ENCODE measurements around the gene MEGF6.
"Not testable (repeated sequence)": the region's sequence is repeated elsewhere in the genome, so short reads cannot be mapped to it uniquely, and the experiment has no call there.

MEGF6 gene

DNA sequence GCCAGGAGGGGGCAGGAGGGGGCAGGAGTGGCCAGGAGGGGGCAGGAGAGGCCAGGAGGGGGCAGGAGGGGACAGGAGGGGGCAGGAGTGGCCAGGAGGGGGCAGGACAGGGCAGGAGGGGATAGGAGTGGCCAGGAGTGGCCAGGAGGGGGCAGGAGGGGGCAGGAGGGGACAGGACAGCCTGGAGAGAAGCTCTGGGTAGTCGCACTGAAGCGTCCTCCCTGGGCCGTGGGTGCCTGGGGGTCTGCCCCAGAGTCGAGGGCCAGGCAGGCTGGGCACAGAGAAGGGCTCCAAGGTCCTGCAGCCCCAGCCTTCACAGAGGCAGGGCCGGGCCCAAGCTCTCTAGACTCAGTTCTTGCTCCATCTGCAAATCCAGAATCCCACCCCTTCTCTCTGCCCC is 22.9 kb downstream of the MEGF6 start:
- Histone ChIP-seq H3K4me1 (no peaks in the 10 kb centered on the region), H3K27ac (no peak overlapping the region), H3K4me3 (no peak overlapping the region), H3K36me3 (no peaks in the 10 kb centered on the region), H3K9me3 (no peaks in the 10 kb centered on the region), H3K27me3 (peaks cover 0 to 6% of the 10 kb centered on the region in 2 donors)
- DNase-seq = no peak
- TF ChIP-seq, protein P1, sequence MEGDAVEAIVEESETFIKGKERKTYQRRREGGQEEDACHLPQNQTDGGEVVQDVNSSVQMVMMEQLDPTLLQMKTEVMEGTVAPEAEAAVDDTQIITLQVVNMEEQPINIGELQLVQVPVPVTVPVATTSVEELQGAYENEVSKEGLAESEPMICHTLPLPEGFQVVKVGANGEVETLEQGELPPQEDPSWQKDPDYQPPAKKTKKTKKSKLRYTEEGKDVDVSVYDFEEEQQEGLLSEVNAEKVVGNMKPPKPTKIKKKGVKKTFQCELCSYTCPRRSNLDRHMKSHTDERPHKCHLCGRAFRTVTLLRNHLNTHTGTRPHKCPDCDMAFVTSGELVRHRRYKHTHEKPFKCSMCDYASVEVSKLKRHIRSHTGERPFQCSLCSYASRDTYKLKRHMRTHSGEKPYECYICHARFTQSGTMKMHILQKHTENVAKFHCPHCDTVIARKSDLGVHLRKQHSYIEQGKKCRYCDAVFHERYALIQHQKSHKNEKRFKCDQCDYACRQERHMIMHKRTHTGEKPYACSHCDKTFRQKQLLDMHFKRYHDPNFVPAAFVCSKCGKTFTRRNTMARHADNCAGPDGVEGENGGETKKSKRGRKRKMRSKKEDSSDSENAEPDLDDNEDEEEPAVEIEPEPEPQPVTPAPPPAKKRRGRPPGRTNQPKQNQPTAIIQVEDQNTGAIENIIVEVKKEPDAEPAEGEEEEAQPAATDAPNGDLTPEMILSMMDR (IDR thresholded peaks at IDR 0.05) = no peak
- intact Hi-C loops (cut with DNase I; ENCODE audit: low total_unique reads) = no loop called here

DNA sequence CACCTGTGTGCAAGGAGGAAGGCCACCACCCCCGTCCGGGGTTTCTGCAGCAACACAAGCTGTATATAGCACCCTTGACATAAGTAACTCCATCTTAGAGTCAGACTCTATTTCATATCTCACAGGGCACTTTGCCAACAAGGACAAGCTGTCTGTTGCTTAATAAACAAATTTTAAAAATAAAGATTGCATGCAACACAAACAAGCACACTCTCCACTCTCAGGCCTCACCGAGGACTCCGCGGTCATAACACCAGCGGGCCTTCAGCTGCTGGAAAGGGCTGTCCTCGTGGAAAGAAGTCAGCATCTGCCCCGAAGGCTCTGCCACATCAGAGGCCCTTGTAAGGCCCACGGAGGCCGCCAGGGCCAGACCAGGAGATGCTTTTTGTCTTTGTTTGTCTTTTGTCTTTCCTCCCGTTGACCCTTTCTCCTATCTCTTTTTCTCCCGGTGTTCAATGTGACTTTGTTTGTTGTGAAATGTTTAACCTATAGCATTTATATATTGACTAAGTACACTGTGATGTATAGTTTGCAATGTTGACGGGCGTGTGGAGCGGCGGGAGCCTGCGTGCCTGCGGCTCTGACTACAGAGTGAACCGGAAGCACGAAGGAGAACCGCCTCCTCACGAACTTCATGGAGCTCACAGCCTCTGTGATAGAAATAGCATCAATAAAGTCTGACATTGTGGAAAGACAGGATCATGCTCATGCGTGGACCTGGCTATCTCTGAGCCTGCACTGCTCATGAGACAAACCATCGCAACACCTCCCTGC is 24.1 kb downstream of the MEGF6 start:
- H3K9me3 ChIP-seq = no peaks in the 10 kb centered on the region
- H3K36me3 ChIP-seq = no peaks in the 10 kb centered on the region
- no peak for DNase-seq

DNA sequence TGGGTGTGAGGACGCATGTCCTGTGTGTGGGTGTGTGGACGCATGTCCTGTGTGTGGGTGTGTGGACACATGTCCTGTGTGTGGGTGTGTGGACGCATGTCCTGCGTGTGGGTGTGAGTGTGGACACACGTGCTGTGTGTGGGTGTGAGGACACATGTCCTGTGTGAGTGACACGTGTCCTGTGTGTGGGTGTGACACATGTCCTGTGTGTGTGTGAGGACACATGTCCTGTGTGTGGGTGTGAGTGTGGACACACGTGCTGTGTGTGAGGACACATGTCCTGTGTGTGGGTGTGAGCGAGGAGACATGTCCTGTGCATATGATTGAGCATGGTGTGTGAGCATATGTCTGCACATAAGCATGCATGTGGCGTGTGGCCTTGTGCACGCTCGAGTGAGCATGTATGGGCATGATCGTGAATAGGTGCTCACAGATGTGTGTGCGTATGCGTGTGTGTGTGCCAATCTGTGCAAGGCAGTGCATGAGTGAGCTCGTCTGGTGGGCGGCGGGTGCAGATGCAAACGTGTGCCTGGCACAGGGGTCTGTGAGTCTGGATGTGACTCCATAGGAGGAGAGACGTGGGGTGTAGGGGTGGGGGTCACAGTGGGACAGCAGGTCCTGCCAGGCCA is 25.3 kb downstream of the MEGF6 start:
- intact Hi-C loops (cut with DNase I; ENCODE audit: low total_unique reads) = no loop called here
- Histone ChIP-seq H3K9me3 (no peaks in the 10 kb centered on the region), H3K4me3 (no peak overlapping the region), H3K36me3 (no peaks in the 10 kb centered on the region), H3K27ac (no peak overlapping the region), H3K27me3 (peaks cover 0 to 15% of the 10 kb centered on the region in 2 donors), H3K4me1 (no peaks in the 10 kb centered on the region)
- TF ChIP-seq, protein P1 (IDR thresholded peaks at IDR 0.05) = no peak
- DNase-seq = no peak

More for the DNA sequence above, 24.1 kb downstream of the MEGF6 start:
- no peak overlapping the region for H3K4me3 ChIP-seq
- H3K27ac ChIP-seq = no peak overlapping the region
- TF ChIP-seq, protein P1 (IDR thresholded peaks at IDR 0.05) = no peak
- no peaks in the 10 kb centered on the region for H3K4me1 ChIP-seq
- intact Hi-C loops (cut with DNase I; ENCODE audit: low total_unique reads) = no loop called here
- H3K27me3 ChIP-seq = peaks cover 0 to 5% of the 10 kb centered on the region in 2 donors

DNA sequence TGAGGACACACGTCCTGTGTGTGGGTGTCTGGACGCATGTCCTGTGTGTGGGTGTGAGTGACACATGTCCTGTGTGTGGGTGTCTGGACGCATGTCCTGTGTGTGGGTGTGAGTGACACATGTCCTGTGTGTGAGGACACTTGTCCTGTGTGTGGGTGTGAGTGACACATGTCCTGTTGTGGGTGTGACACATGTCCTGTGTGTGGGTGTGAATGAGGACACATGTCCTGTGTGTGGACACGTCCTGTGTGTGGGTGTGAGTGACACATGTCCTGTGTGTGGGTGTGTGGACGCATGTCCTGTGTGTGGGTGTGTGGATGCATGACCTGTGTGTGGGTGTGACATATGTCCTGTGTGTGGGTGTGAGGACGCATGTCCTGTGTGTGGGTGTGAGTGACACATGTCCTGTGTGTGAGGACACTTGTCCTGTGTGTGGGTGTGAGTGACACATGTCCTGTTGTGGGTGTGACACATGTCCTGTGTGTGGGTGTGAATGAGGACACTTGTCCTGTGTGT is 25.9 kb downstream of the MEGF6 start:
- H3K27ac ChIP-seq; H3K4me3 ChIP-seq; H3K36me3 ChIP-seq; intact Hi-C loops (cut with DNase I; ENCODE audit: low total_unique reads); H3K4me1 ChIP-seq; H3K9me3 ChIP-seq; DNase-seq: not testable (repeated sequence)
- H3K27me3 ChIP-seq = peaks cover 0 to 21% of the 10 kb centered on the region in 2 donors

DNA sequence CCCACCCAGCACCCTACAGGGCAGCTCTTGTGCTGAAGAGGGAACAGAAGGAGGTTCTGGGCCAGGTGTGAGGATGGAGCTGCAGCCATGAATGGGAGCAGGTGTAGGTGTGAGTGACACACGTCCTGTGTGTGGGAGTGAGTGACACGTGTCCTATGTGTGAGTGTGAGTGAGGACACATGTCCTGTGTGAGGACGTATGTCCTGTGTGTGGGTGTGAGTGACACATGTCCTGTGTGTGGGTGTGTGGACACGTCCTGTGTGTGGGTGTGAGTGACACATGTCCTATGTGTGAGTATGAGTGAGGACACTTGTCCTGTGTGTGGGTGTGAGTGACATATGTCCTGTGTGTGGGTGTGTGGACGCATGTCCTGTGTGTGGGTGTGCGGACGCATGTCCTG is 26.4 kb downstream of the MEGF6 start:
- TF ChIP-seq, protein P1 (IDR thresholded peaks at IDR 0.05) = no peak
- no peaks in the 10 kb centered on the region for H3K4me1 ChIP-seq
- no peak for DNase-seq
- no peak overlapping the region for H3K27ac ChIP-seq
- no peak overlapping the region for H3K4me3 ChIP-seq
- no peaks in the 10 kb centered on the region for H3K36me3 ChIP-seq
- intact Hi-C loops (cut with DNase I; ENCODE audit: low total_unique reads) = no loop called here
- peaks cover 0 to 24% of the 10 kb centered on the region in 2 donors for H3K27me3 ChIP-seq
- H3K9me3 ChIP-seq = no peaks in the 10 kb centered on the region

DNA sequence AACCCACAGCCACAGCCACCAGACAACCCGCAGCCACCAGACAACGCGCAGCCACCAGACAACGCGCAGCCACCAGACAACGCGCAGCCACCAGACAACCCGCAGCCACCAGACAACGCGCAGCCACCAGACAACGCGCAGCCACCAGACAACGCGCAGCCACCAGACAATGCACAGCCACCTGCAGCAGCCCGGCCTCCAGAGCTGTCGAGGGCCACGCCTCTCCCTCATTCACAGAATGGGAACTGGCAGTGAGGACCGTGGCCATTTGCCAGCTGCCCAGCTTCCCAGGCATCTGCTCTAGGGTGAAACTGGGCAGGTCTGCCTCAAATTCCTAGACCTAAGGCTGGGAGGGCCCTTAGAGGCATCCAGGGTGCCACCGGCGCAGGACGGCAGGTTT is 27.6 kb downstream of the MEGF6 start:
- DNase-seq; H3K4me3 ChIP-seq; intact Hi-C loops (cut with DNase I; ENCODE audit: low total_unique reads); H3K36me3 ChIP-seq; H3K9me3 ChIP-seq; H3K27ac ChIP-seq; H3K4me1 ChIP-seq: not testable (repeated sequence)
- peaks cover 0 to 21% of the 10 kb centered on the region in 2 donors for H3K27me3 ChIP-seq
